ENCODE results near the gene KRTAP5-10. TPM values are rescaled to one million over a fixed set of nuclear protein-coding genes. Genes with fewer than 3 reads are reported as not detected.
"Not testable (repeated sequence)": the region's sequence is repeated elsewhere in the genome, so short reads cannot be mapped to it uniquely, and the experiment has no call there.

Gene KRTAP5-10
- total and polyA plus RNA-seq, 7 experiments from 2014 or later, result not detected

DNA sequence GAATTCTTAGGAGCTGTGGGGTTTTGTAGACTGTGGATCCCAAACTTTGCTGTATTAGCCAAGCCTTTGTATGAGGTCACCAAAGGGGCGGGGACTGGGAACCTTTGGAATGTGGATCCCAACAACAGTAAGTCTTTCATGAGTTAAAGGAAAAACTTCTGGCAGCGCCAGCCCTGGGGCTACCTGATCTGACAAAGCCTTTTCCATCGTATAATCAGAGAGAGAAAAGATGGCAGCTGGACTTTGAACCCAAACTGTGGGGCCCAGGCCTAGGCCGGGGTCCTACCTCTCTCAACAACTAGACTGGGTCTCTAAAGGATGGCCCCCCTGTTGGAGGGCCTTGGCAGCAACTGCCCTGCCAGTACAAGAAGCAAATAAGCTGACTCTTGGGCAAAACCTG, 23.0 kb downstream of the KRTAP5-10 start:
- intact Hi-C loops (cut with micrococcal nuclease); H3K4me1 ChIP-seq (ENCODE audit: control insufficient read depth in 2 of 2, insufficient read depth in 2 of 2, low read length in 2 of 2); H3K27me3 ChIP-seq (ENCODE audit: control insufficient read depth in 2 of 2, insufficient read depth in 2 of 2, low read length in 2 of 2); POLR2A ChIA-PET; H3K4me3 Mint-ChIP-seq; H3K9me3 ChIP-seq (ENCODE audit: control insufficient read depth in 2 of 3, low read length in 3 of 3); H3K4me1 Mint-ChIP-seq; H3K4me3 ChIP-seq (ENCODE audit: low read length); H3K9me3 Mint-ChIP-seq; CTCF ChIA-PET; ATAC-seq; H3K36me3 ChIP-seq (ENCODE audit: control insufficient read depth in 2 of 3, insufficient read depth in 3 of 3, low read length in 3 of 3); H3K36me3 Mint-ChIP-seq; H3K27ac Mint-ChIP-seq; H3K27ac ChIP-seq (ENCODE audit: low read depth, low read length); DNase-seq: not testable (repeated sequence)
- H3K27me3 Mint-ChIP-seq, result peaks cover 0 to 20% (median 10%) of the 10 kb centered on the region in 5 donors

DNA sequence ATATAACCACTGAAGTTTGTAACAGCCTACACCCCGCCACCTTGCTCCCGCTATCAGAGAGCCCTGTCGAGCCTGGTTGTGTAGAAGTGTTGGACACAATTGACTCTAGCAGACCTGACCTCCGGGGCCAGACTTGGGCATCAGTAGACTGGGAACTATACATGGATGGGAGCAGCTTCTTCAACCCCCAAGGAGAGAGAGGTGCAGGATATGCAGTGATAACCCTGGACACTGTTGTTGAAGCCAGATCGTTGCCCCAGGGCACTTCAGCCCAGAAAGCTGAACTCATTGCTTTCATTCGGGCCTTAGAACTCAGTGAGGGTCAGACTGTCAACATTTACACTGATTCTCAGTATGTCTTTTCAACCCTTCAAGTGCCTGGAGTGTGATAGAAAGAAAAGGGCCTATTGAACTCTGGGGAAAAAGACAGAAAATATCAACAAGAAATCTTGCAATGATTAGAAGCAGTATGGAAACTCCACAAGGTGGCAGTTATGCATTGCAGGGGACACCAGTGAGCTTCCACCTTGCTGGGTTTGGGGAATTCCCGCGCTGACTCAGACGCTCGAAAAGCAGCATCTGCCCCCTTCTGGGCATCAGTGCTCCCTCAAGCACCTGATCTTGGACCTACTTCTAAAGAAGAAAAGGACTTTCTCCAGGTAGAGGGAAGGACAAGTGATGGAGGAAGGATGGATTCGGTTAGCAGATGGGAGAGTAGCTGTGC, 23.6 kb downstream of the KRTAP5-10 start:
- H3K36me3 ChIP-seq (ENCODE audit: control insufficient read depth in 2 of 3, insufficient read depth in 3 of 3, low read length in 3 of 3); H3K4me1 ChIP-seq (ENCODE audit: control insufficient read depth in 2 of 2, insufficient read depth in 2 of 2, low read length in 2 of 2); H3K27me3 ChIP-seq (ENCODE audit: control insufficient read depth in 2 of 2, insufficient read depth in 2 of 2, low read length in 2 of 2); ATAC-seq; H3K27ac ChIP-seq (ENCODE audit: low read depth, low read length); intact Hi-C loops (cut with micrococcal nuclease); POLR2A ChIA-PET; H3K9me3 ChIP-seq (ENCODE audit: control insufficient read depth in 2 of 3, low read length in 3 of 3); H3K4me3 ChIP-seq (ENCODE audit: low read length); H3K9me3 Mint-ChIP-seq; H3K4me3 Mint-ChIP-seq; H3K4me1 Mint-ChIP-seq; CTCF ChIA-PET; H3K27ac Mint-ChIP-seq; H3K36me3 Mint-ChIP-seq: not testable (repeated sequence)
- H3K27me3 Mint-ChIP-seq, result peaks cover 0 to 18% (median 8%) of the 10 kb centered on the region in 5 donors
- DNase-seq, result peak in 3 of 9 donors; percentile 12 to 56 (median 12)

DNA sequence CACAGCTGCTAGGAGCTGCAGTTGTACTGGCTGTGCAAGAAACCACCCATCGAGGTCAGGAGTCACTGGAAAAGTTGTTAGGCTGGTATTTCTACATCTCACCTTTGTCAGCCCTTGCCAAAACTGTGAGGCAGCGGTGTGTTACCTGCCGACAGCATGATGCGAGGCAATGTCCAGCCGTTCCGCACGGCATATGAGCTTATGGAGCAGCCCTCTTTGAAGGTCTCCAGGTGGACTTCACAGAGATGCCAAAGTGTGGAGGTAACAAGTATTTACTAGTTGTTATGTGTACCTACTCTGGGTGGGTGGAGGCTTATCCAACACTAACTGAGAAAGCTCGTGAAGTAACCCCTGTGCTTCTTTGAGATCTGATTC, 24.2 kb downstream of the KRTAP5-10 start:
- H3K27ac Mint-ChIP-seq; intact Hi-C loops (cut with micrococcal nuclease): not testable (repeated sequence)
- peaks cover 0 to 14% (median 4%) of the 10 kb centered on the region in 5 donors for H3K27me3 Mint-ChIP-seq

DNA sequence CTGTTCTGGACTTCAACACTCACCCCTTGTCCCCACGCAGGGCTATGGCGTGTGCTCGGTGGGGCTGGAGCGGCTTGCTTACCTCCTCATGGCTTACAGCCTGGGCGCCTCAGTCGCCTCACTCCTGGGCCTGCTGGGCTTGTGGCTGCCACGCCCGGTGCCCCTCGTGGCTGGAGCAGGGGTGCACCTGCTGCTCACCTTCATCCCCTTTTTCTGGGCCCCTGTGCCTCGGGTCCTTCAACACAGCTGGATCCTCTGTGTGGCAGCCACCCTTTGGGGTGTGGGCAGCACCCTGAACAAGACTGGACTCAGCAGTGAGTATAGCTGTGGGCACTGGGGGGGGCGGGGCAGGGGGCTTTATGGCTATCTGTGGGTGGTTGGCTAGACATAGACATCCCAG, 37.9 kb downstream of the KRTAP5-10 start:
- CTCF ChIA-PET; H3K27ac Mint-ChIP-seq; DNase-seq; POLR2A ChIA-PET; H3K36me3 Mint-ChIP-seq; H3K4me3 Mint-ChIP-seq; H3K4me1 ChIP-seq (ENCODE audit: control insufficient read depth in 2 of 2, insufficient read depth in 2 of 2, low read length in 2 of 2); H3K36me3 ChIP-seq (ENCODE audit: control insufficient read depth in 2 of 3, insufficient read depth in 3 of 3, low read length in 3 of 3); H3K9me3 ChIP-seq (ENCODE audit: control insufficient read depth in 2 of 3, low read length in 3 of 3); intact Hi-C loops (cut with micrococcal nuclease); H3K4me1 Mint-ChIP-seq; H3K27ac ChIP-seq (ENCODE audit: low read depth, low read length); H3K27me3 ChIP-seq (ENCODE audit: control insufficient read depth in 2 of 2, insufficient read depth in 2 of 2, low read length in 2 of 2); H3K9me3 Mint-ChIP-seq; ATAC-seq; H3K4me3 ChIP-seq (ENCODE audit: low read length): not testable (repeated sequence)
- H3K27me3 Mint-ChIP-seq, result peaks cover 10 to 51% (median 24%) of the 10 kb centered on the region in 5 donors

More for the DNA sequence above, 24.2 kb downstream of the KRTAP5-10 start:
- H3K36me3 Mint-ChIP-seq; DNase-seq; ATAC-seq; H3K9me3 Mint-ChIP-seq; H3K36me3 ChIP-seq (ENCODE audit: control insufficient read depth in 2 of 3, insufficient read depth in 3 of 3, low read length in 3 of 3); H3K4me3 ChIP-seq (ENCODE audit: low read length); H3K4me1 Mint-ChIP-seq; H3K27ac ChIP-seq (ENCODE audit: low read depth, low read length); H3K4me3 Mint-ChIP-seq; H3K9me3 ChIP-seq (ENCODE audit: control insufficient read depth in 2 of 3, low read length in 3 of 3); H3K27me3 ChIP-seq (ENCODE audit: control insufficient read depth in 2 of 2, insufficient read depth in 2 of 2, low read length in 2 of 2); CTCF ChIA-PET; H3K4me1 ChIP-seq (ENCODE audit: control insufficient read depth in 2 of 2, insufficient read depth in 2 of 2, low read length in 2 of 2); POLR2A ChIA-PET: not testable (repeated sequence)

DNA sequence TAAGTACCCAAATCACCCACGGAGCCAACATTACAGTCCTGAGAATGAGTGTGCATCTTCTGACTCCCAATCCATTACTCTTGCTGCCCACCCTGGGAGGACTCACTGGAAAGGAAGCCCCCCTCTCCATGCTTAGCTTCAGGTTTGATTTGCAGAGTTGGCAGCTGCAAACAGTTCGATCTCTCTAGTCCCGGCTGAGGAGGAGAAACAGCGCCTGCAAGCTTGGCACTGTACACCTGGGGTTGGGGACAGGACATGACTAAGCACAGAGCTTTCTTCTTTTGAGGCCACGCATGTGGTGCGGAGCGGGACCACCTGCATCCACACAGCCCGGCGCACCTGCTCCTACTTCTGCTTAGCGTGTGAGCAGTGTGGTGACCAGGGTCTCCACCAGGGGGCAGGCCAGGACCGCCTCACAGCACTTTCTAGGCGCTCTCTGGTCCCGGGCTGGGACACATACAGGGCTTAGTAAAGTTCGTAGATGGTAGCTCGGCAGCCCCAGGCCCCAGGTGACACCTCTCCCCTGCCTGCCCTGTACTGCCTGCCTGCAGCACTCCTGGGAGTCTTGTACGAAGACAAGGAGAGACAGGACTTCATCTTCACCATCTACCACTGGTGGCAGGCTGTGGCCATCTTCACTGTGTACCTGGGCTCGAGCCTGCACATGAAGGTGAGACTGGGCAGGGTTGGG, 39.6 kb downstream of the KRTAP5-10 start:
- H3K4me1 ChIP-seq (ENCODE audit: control insufficient read depth in 2 of 2, insufficient read depth in 2 of 2, low read length in 2 of 2); POLR2A ChIA-PET; H3K4me3 ChIP-seq (ENCODE audit: low read length); H3K27ac Mint-ChIP-seq; CTCF ChIA-PET; H3K36me3 Mint-ChIP-seq; H3K9me3 ChIP-seq (ENCODE audit: control insufficient read depth in 2 of 3, low read length in 3 of 3); ATAC-seq; H3K27me3 ChIP-seq (ENCODE audit: control insufficient read depth in 2 of 2, insufficient read depth in 2 of 2, low read length in 2 of 2); H3K4me1 Mint-ChIP-seq; intact Hi-C loops (cut with micrococcal nuclease); H3K4me3 Mint-ChIP-seq; H3K27ac ChIP-seq (ENCODE audit: low read depth, low read length); H3K36me3 ChIP-seq (ENCODE audit: control insufficient read depth in 2 of 3, insufficient read depth in 3 of 3, low read length in 3 of 3); H3K9me3 Mint-ChIP-seq: not testable (repeated sequence)
- peaks cover 16 to 57% (median 33%) of the 10 kb centered on the region in 5 donors for H3K27me3 Mint-ChIP-seq
- peak in 1 of 9 donors; percentile 14 for DNase-seq

DNA sequence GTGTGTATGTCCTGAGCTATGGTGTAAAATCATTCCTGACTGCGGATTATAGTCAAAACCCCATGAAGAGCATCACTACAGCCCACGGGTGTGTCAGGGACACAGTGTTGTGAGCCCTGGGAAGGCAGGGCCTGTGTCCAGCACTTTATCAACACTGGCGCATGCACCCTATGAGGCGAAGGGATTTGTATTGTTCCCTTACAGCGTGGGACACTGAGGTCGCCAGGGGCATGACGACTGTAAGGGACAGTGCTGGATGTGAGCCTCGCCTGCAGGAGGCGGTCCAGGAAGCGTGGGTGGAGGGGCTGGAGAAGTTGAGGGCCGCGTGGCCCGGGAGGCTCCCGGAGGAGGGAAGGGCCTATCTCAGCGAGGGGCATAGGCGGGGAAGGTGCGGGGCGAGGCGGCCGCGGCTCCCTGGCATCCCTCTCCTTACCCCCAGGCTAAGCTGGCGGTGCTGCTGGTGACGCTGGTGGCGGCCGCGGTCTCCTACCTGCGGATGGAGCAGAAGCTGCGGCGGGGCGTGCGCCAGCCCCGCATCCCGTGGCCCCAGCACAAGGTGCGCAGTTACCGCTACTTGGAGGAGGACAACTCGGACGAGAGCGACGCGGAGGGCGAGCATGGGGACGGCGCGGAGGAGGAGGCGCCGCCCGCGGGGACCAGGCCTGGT, 41.6 kb downstream of the KRTAP5-10 start:
- H3K4me3 ChIP-seq (ENCODE audit: low read length); H3K36me3 Mint-ChIP-seq; POLR2A ChIA-PET; DNase-seq; H3K27me3 ChIP-seq (ENCODE audit: control insufficient read depth in 2 of 2, insufficient read depth in 2 of 2, low read length in 2 of 2); H3K27ac Mint-ChIP-seq; intact Hi-C loops (cut with micrococcal nuclease); H3K4me1 ChIP-seq (ENCODE audit: control insufficient read depth in 2 of 2, insufficient read depth in 2 of 2, low read length in 2 of 2); H3K36me3 ChIP-seq (ENCODE audit: control insufficient read depth in 2 of 3, insufficient read depth in 3 of 3, low read length in 3 of 3); H3K9me3 Mint-ChIP-seq; H3K9me3 ChIP-seq (ENCODE audit: control insufficient read depth in 2 of 3, low read length in 3 of 3); H3K27ac ChIP-seq (ENCODE audit: low read depth, low read length); H3K4me1 Mint-ChIP-seq; CTCF ChIA-PET; ATAC-seq: not testable (repeated sequence)
- Mint-ChIP-seq H3K27me3 (peaks cover 16 to 57% (median 39%) of the 10 kb centered on the region in 5 donors), H3K4me3 (peak overlapping the region in 7 of 10 donors; percentile 43 to 73 (median 53))

Measured in naive thymus-derived CD4-positive, alpha-beta T cell (primary cell).